ENCODE results near the gene BPIFA3.

DNA sequence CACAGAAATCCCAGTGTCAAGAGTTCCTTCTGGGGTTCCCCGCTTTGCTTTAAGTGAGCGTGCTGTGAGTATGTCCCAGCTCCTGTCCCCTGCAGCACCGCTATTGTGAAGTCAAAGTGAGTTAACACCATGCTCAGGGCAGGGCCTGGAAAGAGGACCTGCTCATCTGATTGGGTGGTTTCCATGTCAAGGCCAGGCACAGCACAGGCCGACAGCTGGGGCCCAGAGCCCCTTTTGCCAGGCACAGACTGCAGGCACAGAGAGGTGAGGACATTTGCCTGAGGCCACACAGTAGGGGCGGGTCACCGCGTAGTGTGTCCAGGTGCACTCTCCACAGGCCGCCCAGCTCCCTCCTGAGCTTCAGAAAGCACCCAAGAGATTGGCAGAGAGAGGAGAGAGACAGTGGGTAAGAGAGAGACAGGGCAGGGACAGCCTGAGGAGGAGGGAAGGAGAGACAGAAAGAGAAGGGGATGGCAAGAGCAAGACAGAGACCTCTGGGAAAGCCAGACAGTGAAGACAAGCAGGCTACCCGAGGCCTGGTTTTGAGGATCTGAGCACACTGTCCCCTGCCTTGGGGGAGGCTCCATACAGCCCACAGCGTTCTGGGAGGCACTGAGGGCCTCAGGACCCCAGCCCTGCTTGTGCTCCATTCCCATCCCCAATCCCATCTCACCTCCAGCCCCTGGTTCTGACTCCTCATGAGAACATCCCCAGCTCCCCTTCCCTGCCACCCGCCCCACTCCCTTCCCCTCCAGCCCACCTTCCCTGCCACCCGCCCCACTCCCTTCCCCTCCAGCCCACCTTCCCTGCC is 59.4 kb downstream of the BPIFA3 start:
- TF ChIP-seq POLR2A (IDR thresholded peaks at IDR 0.05; ENCODE audit: low read depth, low read length) (no peak), TAF1 (IDR thresholded peaks at IDR 0.05; ENCODE audit: borderline replicate concordance, low read depth, low read length) (no peak)
